NCI-H2171 treated with DMSO at 0.1 percent for 48 hours (cell line): ENCODE measurements around the gene NECTIN4.
"Not testable (repeated sequence)": the region's sequence is repeated elsewhere in the genome, so short reads cannot be mapped to it uniquely, and the experiment has no call there.

Experiments used
- DNase-seq: peaks from one replicate; lab custom pipeline; 2025; lab: John Stamatoyannopoulos, UW

Gene NECTIN4

DNA sequence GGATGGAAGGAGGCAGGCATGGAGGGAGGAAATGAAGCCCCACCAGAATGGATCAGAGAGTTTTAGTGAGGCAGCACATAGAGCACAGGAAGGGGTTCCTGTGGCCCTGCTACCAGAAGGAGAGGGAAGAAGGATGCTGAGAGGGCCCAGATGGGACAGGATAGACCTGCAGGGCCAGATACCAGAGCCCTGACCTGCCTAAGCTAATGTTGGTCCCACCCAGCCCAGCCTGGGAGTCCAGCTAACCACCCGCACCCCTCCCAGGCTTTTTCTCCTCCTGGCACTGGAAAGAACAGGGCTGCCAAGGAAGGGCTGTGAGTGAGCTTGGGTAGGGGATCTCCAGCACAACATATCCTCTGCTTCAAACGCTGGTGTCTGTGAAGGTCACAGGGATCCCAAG is 6.9 kb downstream of the NECTIN4 start:
- no peak for DNase-seq

DNA sequence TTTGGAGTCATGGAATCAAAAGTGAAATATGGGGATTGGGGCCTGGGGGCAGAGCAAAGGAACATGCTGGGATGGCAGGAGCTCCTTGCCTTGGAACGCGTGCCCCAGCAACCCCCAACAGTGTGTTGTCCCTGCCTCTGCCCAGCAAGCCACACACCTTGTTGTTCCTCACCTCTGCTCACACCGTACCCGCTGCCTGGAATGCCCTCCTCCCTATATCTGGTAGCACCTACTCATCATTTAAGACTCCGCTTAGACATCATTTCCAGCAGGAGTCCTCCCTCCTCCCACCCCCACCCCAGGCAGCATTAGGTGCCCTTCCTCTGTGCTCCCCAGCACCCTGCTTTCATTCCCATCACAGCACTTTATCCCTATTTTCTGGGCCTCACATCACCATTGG is 7.8 kb downstream of the NECTIN4 start:
- no peak for DNase-seq

DNA sequence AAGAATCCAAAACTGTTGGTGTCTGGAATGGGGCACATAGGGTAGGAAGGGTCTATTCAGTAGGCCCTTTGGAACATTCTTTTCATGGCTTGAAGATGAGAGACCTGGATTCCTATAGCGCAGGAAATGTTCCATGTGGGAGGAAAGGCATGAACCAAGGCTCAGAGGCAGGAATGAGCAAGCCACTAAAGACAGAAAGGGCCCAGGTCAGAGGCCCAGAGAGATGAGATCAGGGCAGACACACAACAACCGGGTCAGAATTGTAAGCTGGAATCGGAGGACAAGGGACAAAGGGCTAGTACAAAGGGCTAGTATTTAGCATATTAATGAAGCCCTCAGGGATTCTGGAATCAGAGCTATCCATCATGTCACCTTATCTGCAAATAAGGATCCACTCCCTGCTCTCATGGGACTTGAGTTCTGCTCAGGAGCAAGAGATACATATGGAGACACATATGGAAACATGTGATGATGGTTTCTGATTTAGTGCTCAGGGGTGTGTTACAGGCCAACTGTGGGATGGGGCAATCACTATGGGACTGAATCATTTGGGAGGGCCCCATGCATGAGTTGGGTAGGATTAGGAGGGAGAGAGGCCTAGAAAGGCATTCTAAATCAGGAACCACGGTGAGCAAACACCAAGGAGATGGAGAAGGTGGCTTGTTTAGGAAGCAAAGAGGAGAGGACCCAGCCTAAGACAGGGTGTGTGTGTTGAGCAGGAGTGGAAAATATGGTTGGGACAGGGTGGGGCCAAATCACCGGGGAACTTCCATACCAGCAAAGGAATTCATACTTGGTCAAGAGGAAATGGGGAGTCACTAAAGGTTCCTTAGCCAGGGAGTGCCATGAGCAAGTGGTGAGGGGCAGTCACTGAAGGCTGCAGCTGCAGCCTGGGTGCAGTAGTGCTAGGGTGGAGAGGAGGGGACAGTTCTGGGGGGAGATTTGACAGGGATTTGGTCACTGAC is 8.6 kb downstream of the NECTIN4 start:
- DNase-seq, result no peak

DNA sequence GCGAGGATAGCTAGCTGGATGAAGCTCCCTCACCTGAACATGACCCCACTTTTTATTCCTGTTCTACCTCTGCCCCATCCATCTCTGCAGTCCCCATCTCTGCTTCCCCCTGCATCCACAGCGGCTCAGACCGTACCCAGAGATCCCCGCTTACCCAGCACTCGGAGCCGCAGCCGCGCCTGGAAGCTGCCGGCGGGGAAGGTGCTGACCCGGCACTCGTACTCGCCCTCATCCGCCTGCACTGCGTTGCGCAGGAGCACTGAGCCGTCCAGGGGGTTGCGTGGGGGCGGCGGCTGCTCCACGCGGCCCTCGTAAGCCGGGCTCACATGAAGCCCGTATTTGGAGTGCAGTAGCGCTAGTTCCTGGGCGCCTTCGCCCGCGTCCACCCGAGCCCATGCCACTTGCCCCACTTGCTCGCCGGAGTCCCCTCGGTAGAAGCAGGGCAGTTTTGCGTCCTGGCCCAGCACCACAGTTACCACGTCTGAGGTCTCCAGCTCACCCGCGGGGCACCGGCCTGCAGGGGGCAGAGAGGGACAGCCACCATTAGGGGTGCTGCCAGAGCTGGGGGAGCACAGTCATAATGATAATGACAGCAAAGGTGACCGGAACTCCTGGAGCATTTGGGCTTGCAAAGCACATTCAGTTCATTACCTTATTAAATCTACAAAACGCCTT is 9.8 kb downstream of the NECTIN4 start:
- DNase-seq, result no peak

DNA sequence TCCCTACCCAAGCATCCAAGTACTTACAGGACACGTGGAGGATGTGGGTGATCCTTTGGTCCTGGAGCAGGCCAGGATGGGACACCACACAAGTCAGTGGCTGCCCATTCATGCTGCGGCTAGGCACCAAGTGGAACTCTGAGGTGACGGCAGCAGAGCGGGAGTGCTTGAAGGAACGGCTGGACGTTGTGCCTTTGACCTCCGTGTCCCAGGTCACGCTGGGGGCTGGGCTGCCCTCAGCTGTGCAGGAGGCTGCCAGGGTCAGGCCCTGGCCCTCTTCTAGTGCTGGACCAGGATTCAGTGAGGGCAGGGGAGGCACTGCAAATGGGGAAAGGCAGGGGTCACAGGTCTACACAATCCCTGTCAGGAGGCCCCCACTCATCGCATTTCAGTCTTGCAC is 11.9 kb downstream of the NECTIN4 start:
- no peak for DNase-seq

DNA sequence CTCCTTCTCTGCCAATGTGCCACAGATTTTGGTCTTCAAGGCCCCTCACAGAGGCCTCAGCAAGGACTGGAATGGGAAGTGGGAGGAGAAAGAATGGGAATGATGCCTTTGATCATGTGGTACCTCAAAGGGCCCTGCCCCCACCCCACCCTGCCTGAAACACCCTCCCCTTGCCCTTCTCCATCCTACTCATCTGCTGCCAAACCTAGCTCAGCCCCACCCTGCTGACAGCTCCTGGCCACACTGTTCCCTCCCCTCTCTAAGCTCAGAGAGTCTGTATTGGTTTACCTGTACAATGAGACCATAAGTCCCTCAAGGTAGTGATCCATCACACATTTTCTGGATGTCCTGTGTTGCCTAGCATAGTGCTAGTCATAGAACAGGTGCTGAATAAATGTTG is 12.9 kb downstream of the NECTIN4 start:
- DNase-seq, result no peak

DNA sequence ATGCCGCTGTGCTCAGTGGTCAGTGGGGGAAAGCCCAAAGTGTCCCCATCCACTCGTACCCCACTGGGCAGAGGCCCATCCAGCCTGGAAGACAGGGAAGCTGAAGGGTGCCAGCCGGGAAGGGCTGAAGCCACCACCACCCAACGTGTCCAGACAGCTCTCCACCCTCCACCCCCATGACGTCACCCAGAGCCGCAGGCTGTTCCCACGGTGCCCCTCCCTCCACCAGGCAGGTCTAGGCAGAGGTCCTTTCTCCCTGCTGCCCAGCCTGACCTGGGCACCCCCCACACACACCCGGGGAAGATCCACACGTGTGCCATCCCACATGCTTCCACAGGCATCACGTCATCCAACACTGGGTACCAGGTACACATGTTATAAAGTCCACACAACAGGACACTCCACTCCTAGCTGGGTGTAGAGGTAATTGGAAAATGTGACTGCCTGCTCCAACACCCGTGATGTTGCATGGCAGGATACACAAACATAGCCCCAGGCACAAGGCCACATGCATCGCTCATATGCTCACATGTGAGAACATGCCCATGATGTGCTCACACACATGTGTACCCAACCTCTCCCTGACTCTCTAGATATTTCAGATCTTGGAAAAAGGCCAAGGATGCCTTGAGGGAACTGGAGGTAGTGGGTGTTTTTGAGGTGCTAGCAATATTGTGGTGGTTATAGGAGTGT is 14.5 kb downstream of the NECTIN4 start:
- DNase-seq, result peak; percentile 25

DNA sequence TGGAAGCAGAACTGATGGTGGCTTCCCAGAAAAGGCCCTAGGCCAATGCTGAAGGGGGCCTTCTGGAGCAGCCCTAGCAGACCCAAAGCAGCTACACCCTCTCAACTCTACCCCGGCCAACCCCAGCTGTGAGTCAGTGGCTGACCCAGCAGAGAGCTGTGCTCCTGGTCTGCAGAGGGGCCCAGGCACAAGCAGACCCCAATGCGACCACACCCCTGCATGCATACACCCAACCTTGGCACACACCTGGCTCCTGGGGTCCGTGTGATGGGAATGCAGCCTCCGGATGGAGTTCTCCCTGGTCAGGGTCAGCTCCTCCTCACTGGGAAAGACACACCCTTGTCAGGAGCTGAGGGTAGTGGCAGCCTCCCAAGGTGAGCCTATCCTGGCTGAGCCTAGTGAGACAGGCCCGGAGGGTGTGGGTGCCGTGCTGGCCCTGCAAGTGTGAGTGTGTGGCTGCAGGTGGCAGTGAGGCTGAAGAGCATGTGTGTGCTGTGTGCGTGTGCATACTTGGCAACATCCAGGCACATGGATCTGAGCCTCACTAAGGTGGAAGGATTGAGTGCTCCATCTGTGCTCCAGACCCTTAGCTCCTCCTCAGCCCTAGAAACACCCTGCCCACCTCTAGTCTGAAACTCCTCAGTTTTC is 15.8 kb downstream of the NECTIN4 start:
- no peak for DNase-seq

DNA sequence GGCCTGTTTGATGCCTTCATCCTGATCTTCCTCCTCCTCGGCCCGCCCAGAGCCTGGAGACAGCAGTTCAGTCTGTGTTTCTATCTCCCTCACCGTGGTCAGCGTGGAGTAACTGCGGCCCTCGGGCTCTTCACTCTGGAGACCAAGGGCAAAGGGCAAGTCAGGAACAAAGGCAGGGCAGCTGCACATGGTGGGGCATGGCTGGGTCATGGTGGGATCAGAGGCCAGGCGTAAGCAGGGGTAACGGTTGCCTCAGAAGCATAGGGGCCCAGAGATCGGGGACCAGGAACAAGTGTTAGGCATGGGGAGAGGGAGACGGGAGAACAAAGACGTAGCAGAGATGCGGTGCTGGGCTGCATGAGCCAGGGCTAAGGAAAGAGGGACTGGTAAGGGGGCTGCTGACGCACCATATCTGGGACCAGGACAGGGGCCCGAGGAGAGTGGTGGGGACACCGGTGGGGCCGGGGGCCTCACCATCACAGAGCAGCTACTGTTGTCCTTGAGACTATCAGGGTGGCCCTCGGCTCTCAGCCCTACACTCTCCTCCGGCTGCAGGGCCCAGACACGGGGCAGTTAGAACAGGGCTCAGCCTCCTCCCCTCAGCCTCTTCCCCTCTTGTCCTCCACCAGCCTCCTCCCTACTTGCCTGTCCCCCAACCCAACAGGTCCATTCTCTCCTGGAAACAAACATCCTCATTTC is 16.5 kb downstream of the NECTIN4 start:
- no peak for DNase-seq

DNA sequence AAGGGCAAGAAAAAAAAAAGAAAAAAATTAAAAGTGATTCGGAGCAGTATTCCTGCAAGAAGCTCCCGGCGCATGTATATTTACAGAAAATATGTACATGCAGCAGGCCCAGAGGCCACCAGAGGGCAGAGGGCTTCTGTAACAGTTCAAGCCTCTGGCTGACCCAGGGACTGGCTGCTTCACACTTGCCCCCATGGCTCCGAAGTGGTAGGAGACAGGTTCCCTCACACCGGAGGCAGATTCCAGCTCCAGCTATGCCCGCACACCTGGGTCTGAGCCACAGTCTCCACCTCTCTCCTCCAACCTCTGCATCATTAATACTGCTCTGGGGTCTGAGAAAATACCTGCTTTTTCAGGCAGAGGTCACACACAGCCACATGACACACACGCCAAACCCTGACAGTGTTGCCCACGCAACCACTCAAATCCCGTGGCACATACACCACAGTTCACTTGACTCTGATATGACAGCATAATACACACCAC is 17.4 kb downstream of the NECTIN4 start:
- DNase-seq, result no peak

DNA sequence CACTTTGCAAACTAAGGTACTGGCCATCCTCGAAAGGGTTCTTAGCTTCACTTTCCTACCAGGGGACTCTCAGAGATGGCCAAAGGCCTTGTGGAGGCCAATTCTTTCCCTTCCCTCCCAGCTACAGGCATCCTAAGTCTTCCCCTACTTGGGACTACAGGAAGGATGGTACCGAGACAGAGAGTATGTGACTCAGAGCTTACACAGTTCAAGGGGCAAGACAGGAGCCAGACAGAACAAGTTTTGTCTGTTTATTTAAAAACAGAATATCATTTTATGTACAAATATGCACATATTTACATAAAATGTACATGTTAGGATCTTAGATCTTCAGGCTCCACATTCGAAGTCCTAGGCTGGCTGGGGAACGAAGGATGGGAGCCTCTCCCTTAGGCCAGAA is 18.6 kb downstream of the NECTIN4 start:
- no peak for DNase-seq

DNA sequence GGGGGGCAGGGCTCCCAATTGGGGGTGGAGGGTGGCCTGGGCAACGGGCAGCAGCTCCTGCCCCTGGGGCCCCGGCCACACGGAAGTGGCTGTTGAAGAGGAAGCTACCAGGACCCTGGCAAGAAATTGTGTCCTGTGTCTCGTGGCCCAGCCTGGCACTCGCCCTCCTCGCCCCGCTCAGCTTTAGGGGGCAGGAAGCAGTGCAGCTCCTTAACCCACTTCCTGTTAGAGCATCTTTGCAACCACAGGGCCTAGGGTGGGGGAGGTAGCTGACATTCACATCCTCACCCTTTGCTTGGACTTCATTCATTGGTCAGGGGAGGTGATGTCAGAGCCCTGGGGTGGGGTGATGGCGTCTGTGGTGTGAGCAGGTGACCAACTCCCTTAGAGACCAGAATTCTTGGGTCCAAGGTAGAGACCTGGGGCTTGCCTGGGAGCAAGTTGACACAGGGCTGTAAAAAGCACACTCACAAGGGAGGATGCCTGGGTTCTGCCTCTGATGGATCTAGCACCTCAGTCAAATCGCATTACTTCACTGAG is 19.6 kb downstream of the NECTIN4 start, which contains the start of gene ARHGAP30:
TSS of gene ARHGAP30 (minus strand) at position 161 of the 540 bp plus-strand sequence. CDS start 267 bp downstream, outside the sequence.
- no peak for DNase-seq

DNA sequence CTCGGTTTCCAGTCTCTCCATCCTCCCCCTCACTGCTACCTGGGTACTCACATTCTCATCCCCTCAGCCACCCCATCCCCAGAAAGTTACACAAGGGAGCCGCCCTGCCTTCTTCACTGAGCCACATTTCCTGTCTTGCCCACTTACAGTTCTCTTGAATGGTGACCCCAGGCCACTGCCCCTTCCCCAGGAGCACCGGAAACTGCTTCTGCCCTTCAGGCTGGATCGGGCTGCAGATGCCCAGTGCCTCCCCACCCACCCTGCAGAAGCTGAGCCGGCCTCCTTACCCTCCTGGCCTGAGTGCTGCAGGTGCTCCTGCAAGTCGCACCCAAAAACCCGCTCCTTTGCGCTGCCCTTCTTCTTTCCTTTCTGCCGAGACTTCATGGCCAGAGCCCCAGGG is 20.1 kb downstream of the NECTIN4 start:
- DNase-seq, result no peak

DNA sequence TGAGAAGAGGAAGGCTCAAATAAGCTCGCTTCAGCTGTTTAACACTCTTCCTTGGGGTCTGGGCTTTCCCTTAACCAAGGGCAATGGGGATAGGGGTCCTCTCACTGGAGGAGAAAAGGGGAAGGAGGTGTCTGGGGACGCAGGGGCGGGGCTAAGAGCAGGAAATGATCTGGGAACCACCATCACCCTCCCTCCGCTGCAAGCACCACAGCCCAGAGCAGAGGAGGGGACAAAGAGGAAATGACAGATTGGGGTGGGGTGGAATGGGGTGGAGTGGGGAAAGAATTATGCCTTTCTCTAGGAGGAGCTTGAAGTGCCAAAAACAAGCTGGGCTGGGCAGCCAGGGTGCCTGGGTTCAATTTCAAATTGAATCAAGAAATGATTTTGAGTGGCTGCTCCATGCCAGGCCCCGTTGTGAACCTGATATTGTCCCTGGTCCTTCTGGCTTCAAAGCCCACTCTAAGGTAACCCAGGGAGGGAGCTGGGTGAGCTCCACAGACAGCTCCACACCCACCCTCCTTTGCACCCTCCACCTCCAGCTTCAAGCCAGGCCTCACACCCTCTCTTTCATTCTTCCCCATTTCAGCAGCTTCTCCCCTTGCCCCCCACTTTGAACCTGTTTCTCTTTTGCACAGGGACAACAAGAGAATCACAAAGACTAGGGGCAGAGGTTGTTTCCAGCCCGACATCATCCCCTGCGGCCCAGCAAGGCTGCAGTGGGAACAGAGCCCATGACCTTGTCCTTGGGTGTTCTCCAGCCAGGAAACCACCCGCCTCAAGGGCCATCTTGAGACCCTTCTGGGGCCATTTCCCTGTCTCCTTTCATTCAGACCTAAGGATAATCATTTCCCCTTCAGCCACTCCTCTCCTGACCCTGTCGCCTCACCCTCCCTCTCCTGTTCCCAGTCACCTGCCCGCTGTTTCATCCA is 20.8 kb downstream of the NECTIN4 start:
- DNase-seq, result no peak

DNA sequence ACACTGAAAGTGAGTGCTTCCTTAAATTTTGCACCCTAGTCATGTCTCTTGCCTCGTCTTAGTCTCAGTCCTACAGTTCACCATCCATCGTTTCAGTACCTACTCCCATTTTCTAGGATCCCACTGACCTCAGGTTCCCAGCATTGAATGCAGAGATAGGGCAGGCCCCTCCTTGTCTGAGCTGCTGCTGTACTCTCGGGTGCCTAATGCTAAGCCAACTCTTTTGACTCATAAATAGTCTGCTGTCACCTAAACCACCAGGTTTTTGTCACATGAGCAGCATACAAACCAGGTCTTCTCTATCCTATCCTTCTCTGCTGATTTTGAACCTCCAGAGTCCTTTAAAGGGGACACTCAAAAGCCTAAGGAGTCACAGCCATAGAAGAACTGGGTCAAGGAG is 22.7 kb downstream of the NECTIN4 start:
- no peak for DNase-seq

DNA sequence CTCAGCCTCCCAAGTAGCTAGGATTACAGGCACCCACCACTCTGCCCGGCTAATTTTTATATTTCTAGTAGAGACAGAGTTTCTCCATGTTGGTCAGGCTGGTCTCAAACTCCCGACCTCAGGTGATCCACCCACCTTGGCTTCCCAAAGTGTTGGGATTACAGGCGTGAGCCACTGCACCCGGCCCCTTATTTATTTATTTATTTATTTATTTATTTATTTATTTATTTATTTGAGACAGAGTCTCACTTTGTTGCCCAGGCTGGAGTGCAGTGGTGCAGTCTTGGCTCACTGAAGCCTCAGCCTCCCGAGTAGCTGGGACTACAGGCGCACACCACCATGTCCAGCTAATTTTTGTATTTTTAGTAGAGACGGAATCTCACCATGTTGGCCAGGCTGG is 23.7 kb downstream of the NECTIN4 start:
- not testable (repeated sequence) for DNase-seq

DNA sequence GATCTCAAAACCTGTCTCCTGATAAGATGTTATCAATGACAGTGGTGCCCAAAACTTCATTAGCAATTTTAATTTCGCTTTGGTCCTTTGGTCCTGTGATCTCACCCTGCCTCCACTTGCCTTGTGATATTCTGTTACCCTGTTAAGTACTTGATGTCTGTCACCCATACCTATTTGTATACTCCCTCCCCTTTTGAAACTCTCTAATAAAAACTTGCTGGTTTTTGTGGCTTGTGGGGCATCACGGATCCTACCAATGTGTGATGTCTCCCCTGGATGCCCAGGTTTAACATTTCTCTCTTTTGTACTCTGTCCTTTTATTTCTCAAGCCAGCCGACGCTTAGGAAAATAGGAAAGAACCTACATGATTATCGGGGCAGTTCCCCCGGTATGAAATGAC is 25.4 kb downstream of the NECTIN4 start:
- not testable (repeated sequence) for DNase-seq

DNA sequence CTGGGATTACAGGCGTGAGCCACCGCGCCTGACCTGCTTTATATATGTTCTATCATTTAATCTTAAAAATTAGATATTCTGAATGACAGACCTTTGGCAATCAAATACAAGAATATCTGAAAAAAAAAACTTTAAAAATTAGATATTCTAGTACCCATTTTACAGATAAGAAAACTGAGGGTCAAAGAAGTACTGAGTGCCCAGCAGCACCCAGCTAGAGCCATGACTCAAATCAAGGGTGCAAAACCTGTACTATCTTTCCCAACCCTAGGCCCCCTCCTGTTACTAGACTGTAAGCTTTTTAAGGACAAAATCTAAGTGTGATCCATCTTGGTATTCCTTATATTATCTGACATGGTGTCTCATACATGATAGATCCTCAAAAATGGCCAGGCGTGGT is 27.9 kb downstream of the NECTIN4 start:
- no peak for DNase-seq

DNA sequence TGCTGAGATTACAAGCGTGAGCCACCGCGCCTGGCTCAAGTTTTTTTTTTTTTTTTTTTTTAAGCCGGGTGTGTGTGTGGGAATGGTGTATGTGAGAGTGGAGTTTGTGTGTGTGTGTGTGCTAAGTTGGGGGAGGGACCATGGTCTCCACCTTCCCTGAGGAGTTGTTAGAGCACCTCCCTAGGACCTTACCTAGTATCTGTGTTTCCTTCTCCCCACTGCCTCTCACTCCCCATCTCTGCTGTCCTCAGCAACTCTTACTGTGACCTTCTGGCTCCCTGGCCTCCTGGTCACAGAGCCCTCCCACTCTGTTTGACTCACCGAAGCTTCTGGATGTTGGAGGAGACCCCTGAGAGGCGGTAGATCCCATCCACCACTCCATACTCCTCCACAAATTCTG is 30.1 kb downstream of the NECTIN4 start:
- DNase-seq, result no peak

DNA sequence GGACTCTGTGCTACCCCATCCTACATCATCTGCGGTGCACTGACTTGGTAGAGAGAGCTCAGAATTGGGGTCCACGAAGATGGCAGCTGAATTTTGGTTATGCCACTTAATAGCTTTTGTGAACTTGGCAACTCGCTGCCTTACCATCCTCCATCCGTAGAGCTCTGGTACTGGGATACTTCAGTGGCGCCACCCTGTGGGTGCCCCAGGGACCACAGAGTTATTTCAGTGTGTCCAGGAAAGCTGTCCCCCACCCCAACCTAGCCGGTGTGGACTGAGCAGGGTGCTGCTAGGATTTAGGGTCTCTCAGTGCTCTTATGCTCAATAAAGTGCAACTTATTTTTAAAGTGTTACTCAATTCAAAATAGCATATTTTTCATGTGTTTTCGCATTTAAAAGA is 34.6 kb downstream of the NECTIN4 start:
- no peak for DNase-seq
